Measurements from ENCODE around the gene PRKAG2.
"Not testable (repeated sequence)": the region's sequence is repeated elsewhere in the genome, so short reads cannot be mapped to it uniquely, and the experiment has no call there.

The PRKAG2 gene

DNA sequence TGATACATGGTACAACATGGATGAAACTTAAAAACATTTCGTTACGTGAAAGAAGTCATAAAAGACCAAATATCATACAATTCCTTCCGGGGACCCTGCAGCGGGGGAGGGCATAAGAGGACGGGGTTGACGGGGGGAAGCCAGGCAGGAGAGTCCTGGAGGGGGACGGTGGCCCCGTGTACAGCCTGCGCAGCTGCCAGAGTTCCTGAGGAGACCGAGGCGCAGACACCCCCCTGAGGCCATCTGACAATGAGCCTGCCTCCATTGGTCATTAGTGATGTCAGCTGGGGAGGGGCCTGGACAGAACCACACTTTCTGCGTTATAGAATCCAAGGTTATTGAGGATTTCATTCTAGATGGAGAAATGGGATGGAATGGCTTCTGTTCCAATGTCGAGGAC lies 47.2 kb downstream of the PRKAG2 start:
- Histone ChIP-seq H3K4me1 (ENCODE audit: control insufficient read depth in 5 of 5, insufficient read depth in 5 of 5, low read length in 5 of 5) (peaks cover 0 to 18% (median 9%) of the 10 kb centered on the region in 5 donors), H3K9me3 (ENCODE audit: control insufficient read depth in 5 of 5, low read length in 5 of 5) (no peaks in the 10 kb centered on the region), H3K36me3 (ENCODE audit: control insufficient read depth in 5 of 5, insufficient read depth in 5 of 5, low read length in 5 of 5) (peaks cover 0 to 13% (median 5%) of the 10 kb centered on the region in 5 donors), H3K27ac (ENCODE audit: low read depth, low read length) (no peak overlapping the region), H3K27me3 (ENCODE audit: control insufficient read depth in 5 of 5, insufficient read depth in 4 of 5, low read length in 5 of 5) (no peaks in the 10 kb centered on the region), H3K4me3 (ENCODE audit: low read depth in 1 of 5, low read length in 5 of 5) (no peak overlapping the region), H3K9ac (ENCODE audit: low read length in 5 of 5) (no peak overlapping the region)

DNA sequence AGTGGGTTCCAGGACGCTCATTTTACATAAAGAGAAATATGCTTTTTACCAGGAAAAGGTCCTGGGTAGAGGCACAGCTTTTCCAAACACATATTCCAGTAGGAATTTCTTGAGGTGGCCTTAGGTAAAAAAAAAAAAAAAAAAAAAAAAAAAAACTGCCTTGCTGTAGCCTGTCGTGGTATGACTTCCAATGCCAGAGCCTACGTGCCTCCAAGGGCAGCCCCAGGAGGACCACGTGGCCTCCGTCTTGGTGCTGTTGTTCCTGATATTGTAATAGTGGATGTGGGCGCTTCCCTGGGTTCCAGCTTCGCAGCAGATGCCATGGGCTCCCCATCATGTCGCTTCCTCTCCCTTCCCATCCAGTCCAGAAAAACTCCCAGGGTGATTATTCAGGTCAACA lies 49.3 kb downstream of the PRKAG2 start:
- peaks cover 9 to 34% (median 25%) of the 10 kb centered on the region in 5 donors for H3K4me1 ChIP-seq (ENCODE audit: control insufficient read depth in 5 of 5, insufficient read depth in 5 of 5, low read length in 5 of 5)
- no peaks in the 10 kb centered on the region for H3K9me3 ChIP-seq (ENCODE audit: control insufficient read depth in 5 of 5, low read length in 5 of 5)
- H3K27ac ChIP-seq (ENCODE audit: low read depth, low read length): no peak overlapping the region
- H3K36me3 ChIP-seq (ENCODE audit: control insufficient read depth in 5 of 5, insufficient read depth in 5 of 5, low read length in 5 of 5): peaks cover 0 to under 1% (median 0%) of the 10 kb centered on the region in 5 donors
- no peak overlapping the region for H3K9ac ChIP-seq (ENCODE audit: low read length in 5 of 5)
- no peaks in the 10 kb centered on the region for H3K27me3 ChIP-seq (ENCODE audit: control insufficient read depth in 5 of 5, insufficient read depth in 4 of 5, low read length in 5 of 5)
- H3K4me3 ChIP-seq (ENCODE audit: low read depth in 1 of 5, low read length in 5 of 5): no peak overlapping the region

DNA sequence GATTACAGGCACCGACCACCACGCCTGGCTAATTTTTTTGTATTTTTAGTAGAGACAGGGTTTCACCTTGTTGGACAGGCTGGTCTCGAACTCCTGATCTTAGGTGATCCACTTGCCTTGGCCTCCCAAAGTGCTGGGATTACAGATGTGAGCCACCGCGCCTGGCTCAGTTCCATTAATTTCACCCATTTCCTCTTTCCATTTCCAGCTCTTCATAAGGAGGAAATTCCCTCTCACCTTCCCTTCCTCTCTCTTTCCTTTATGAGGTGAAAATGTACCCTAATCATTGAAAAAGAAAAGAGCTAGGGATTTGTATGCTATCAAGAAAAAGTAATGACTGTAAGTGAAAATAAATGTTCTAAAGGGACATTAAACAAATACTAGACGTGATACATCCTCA lies 50.6 kb downstream of the PRKAG2 start:
- H3K9ac ChIP-seq (ENCODE audit: low read length in 5 of 5); H3K4me3 ChIP-seq (ENCODE audit: low read depth in 1 of 5, low read length in 5 of 5); H3K36me3 ChIP-seq (ENCODE audit: control insufficient read depth in 5 of 5, insufficient read depth in 5 of 5, low read length in 5 of 5); H3K27me3 ChIP-seq (ENCODE audit: control insufficient read depth in 5 of 5, insufficient read depth in 4 of 5, low read length in 5 of 5); H3K9me3 ChIP-seq (ENCODE audit: control insufficient read depth in 5 of 5, low read length in 5 of 5); H3K27ac ChIP-seq (ENCODE audit: low read depth, low read length): not testable (repeated sequence)
- peaks cover 9 to 39% (median 31%) of the 10 kb centered on the region in 5 donors for H3K4me1 ChIP-seq (ENCODE audit: control insufficient read depth in 5 of 5, insufficient read depth in 5 of 5, low read length in 5 of 5)

DNA sequence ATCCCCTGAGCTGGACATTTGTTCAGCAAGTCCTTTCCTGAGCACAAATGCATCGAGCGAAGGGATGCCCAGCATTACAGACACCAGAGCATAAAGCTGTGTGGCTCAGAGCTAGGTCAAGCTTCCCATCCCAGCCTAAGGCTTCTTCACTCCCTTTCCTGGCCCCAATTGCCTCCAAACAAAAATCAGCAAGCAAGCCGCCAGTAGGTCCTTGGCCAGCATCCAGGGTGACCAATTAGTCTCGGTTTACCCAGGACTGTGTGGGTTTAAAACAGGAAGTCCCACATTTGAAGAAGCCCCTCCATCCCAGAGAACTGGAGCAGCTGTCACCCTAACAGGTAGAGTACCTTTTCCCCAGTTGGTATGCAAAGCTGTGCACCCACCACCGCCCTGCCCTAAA lies 51.2 kb downstream of the PRKAG2 start:
- Histone ChIP-seq H3K9me3 (ENCODE audit: control insufficient read depth in 5 of 5, low read length in 5 of 5) (no peaks in the 10 kb centered on the region), H3K4me3 (ENCODE audit: low read depth in 1 of 5, low read length in 5 of 5) (no peak overlapping the region), H3K36me3 (ENCODE audit: control insufficient read depth in 5 of 5, insufficient read depth in 5 of 5, low read length in 5 of 5) (no peaks in the 10 kb centered on the region), H3K9ac (ENCODE audit: low read length in 5 of 5) (no peak overlapping the region), H3K27me3 (ENCODE audit: control insufficient read depth in 5 of 5, insufficient read depth in 4 of 5, low read length in 5 of 5) (no peaks in the 10 kb centered on the region), H3K4me1 (ENCODE audit: control insufficient read depth in 5 of 5, insufficient read depth in 5 of 5, low read length in 5 of 5) (peaks cover 9 to 39% (median 31%) of the 10 kb centered on the region in 5 donors), H3K27ac (ENCODE audit: low read depth, low read length) (no peak overlapping the region)

DNA sequence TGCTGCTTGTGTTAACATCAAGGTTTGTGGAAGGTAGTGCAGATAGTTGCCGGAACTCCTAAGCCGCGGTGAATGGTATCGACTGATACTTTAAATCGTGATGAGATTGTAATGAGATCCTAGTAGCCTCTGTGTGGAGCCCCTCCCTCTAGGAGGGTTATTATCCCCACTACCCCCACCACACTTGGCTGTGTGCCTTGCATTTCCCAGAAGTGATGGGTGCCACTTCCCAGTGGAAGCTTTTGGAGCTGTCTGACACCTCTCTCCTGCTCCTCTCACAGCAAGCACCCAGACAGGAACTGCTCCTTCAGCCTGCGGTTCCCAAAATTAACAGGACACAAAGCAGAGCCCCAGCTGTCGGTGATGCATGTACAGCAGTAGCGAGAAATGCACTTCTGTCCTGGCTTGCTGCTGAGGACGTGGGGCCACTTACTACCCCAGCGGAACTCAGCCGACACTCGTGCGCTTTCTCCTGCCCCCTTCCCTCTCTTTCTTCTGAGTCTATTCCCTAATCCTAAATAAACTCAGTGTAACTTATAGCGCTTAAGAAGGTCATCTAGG lies 52.5 kb downstream of the PRKAG2 start:
- peak overlapping the region in 1 of 5 donors; percentile 43 for H3K9ac ChIP-seq (ENCODE audit: low read length in 5 of 5)
- H3K9me3 ChIP-seq (ENCODE audit: control insufficient read depth in 5 of 5, low read length in 5 of 5): no peaks in the 10 kb centered on the region
- no peaks in the 10 kb centered on the region for H3K27me3 ChIP-seq (ENCODE audit: control insufficient read depth in 5 of 5, insufficient read depth in 4 of 5, low read length in 5 of 5)
- no peak overlapping the region for H3K27ac ChIP-seq (ENCODE audit: low read depth, low read length)
- H3K4me3 ChIP-seq (ENCODE audit: low read depth in 1 of 5, low read length in 5 of 5): peak overlapping the region in 2 of 5 donors; percentile 14 to 37
- H3K4me1 ChIP-seq (ENCODE audit: control insufficient read depth in 5 of 5, insufficient read depth in 5 of 5, low read length in 5 of 5): peaks cover 9 to 39% (median 31%) of the 10 kb centered on the region in 5 donors
- H3K36me3 ChIP-seq (ENCODE audit: control insufficient read depth in 5 of 5, insufficient read depth in 5 of 5, low read length in 5 of 5): peaks cover 0 to 3% (median 0%) of the 10 kb centered on the region in 5 donors

DNA sequence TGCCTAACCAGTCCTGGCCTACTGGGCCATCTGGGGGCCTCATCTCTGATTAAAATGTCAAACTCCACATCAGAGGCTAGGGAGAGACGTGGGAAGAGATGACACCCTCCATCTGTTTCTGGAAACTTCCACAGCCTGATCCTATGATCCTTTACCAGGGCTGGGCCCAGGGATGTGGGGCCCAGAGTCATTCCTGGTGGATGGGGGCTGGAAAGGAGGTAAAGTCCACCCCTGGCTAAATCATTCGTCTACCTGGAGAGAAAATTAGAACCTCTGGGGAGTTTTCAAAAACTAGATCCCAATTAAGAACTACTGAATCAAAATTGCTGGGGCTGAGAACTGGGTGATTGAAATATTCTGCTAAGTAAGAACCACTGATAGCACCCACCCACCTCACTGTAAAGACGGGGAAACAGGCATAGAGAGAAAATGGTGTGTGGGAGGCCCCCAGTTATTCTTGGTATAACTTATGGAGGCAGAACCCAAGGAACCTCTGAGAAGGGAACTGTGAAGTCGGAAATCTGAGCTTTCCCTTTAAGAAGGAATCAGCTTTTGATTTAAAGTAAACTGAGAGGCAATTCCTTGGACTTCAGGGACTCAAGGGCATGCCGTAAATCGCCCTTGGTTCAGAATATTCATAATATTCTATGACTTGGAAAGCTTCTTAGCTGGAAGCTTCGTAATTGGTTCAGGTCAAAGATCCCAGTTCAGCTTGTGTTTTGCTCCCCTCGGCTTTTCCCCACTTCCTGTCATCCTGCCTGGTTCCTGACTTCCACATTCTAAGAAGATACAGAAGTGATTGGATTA lies 53.1 kb downstream of the PRKAG2 start:
- H3K27me3 ChIP-seq (ENCODE audit: control insufficient read depth in 5 of 5, insufficient read depth in 4 of 5, low read length in 5 of 5): no peaks in the 10 kb centered on the region
- H3K9me3 ChIP-seq (ENCODE audit: control insufficient read depth in 5 of 5, low read length in 5 of 5): no peaks in the 10 kb centered on the region
- peaks cover 0 to 3% (median 0%) of the 10 kb centered on the region in 5 donors for H3K36me3 ChIP-seq (ENCODE audit: control insufficient read depth in 5 of 5, insufficient read depth in 5 of 5, low read length in 5 of 5)
- peaks cover 9 to 39% (median 31%) of the 10 kb centered on the region in 5 donors for H3K4me1 ChIP-seq (ENCODE audit: control insufficient read depth in 5 of 5, insufficient read depth in 5 of 5, low read length in 5 of 5)
- H3K4me3 ChIP-seq (ENCODE audit: low read depth in 1 of 5, low read length in 5 of 5): peak overlapping the region in 2 of 5 donors; percentile 14 to 37
- H3K9ac ChIP-seq (ENCODE audit: low read length in 5 of 5): peak overlapping the region in 3 of 5 donors; percentile 10 to 43 (median 26)
- H3K27ac ChIP-seq (ENCODE audit: low read depth, low read length): peak overlapping the region; percentile 16

DNA sequence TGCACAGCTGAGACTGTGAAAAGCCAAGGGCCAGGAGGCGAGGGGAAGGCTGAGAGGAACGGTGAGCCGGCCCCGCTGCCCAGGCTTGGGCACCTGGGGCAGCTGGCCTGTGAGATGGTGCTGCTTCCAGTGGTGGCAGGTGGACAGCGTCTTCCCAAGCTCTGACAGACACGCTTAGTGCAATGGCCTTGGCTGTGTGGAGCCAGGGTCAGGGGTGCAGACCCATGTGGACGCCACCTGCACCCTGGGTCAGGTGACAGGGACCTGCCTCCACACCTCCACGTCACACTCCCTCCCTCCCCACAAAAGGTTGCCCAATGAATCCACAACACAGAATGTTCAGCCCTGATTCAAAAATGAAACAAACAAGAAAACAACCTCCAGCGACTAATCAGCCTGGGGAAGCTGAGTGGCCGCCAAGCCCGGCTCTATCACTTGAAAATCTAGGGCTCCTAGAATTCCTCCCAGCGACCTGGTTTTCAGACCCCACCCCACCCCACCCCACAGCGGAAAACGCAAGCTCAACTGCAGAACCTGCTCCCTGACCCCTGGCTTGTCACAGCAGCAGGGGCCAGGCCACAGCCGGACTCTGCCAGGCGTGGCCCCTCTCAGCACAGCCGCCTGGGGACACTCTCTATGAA lies 54.3 kb downstream of the PRKAG2 start:
- Histone ChIP-seq H3K4me1 (ENCODE audit: control insufficient read depth in 5 of 5, insufficient read depth in 5 of 5, low read length in 5 of 5) (peaks cover 9 to 39% (median 31%) of the 10 kb centered on the region in 5 donors), H3K9me3 (ENCODE audit: control insufficient read depth in 5 of 5, low read length in 5 of 5) (no peaks in the 10 kb centered on the region), H3K27ac (ENCODE audit: low read depth, low read length) (no peak overlapping the region), H3K4me3 (ENCODE audit: low read depth in 1 of 5, low read length in 5 of 5) (peak overlapping the region in 2 of 5 donors; percentile 11 to 39), H3K36me3 (ENCODE audit: control insufficient read depth in 5 of 5, insufficient read depth in 5 of 5, low read length in 5 of 5) (peaks cover 0 to 3% (median 0%) of the 10 kb centered on the region in 5 donors), H3K27me3 (ENCODE audit: control insufficient read depth in 5 of 5, insufficient read depth in 4 of 5, low read length in 5 of 5) (no peaks in the 10 kb centered on the region), H3K9ac (ENCODE audit: low read length in 5 of 5) (no peak overlapping the region)

DNA sequence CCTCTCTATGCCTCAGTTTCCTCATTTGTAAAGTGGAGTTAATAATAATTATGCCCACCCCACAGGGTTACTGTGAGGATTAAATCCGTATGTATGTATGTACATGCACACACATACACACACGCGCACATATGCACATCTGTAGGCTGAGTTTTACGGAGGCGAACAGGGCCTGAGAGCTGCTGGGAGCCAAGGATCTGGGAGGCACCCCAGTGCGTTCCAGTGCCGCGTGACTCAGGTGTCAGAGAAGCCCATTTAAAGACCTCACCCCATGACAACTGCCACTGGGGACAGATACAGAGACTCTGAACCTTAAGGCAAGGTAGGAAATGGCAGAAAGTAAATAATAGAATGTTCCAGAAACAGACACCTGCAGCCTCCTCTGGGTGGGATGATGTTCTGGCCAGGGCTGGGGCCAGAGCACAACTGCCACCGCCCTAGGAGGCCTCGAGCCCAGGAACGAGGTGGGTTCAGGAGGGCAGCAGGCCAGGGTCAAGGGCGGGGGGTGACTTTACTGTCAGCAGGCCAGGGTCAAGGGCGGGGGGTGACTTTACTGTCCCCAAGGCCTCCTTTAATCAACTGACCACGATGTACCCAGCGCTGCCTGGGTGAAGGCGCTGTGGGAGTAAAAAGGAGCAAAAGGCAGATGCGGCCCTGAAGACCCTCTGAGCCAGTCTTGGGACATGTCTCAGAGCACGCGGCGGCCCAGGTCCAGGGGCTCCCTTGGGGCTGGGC lies 54.9 kb downstream of the PRKAG2 start:
- H3K27me3 ChIP-seq (ENCODE audit: control insufficient read depth in 5 of 5, insufficient read depth in 4 of 5, low read length in 5 of 5): no peaks in the 10 kb centered on the region
- no peak overlapping the region for H3K27ac ChIP-seq (ENCODE audit: low read depth, low read length)
- peaks cover 9 to 39% (median 31%) of the 10 kb centered on the region in 5 donors for H3K4me1 ChIP-seq (ENCODE audit: control insufficient read depth in 5 of 5, insufficient read depth in 5 of 5, low read length in 5 of 5)

DNA sequence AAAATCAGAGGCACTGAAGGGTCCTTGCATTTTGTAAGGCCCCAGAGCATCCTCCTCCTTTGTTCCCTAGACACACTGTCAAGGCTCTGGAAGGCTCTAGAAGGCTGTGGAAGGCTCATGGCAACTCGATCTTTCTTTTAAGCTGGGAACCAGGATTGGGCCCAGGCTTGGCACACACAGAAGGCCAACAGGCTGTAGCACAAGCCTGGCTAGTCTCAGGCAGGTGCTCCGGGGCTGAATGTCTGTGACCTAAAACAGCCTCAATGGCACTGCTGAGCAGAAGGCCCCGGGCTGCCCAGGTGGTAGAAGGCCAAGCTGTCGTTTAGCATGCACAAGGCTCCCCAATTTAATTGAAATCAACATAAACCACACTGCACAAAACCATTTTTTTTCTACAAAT lies 55.7 kb downstream of the PRKAG2 start:
- peaks cover 0 to 3% (median 0%) of the 10 kb centered on the region in 5 donors for H3K36me3 ChIP-seq (ENCODE audit: control insufficient read depth in 5 of 5, insufficient read depth in 5 of 5, low read length in 5 of 5)
- H3K4me3 ChIP-seq (ENCODE audit: low read depth in 1 of 5, low read length in 5 of 5): no peak overlapping the region
- no peak overlapping the region for H3K27ac ChIP-seq (ENCODE audit: low read depth, low read length)
- H3K27me3 ChIP-seq (ENCODE audit: control insufficient read depth in 5 of 5, insufficient read depth in 4 of 5, low read length in 5 of 5): no peaks in the 10 kb centered on the region
- no peaks in the 10 kb centered on the region for H3K9me3 ChIP-seq (ENCODE audit: control insufficient read depth in 5 of 5, low read length in 5 of 5)
- no peak overlapping the region for H3K9ac ChIP-seq (ENCODE audit: low read length in 5 of 5)
- H3K4me1 ChIP-seq (ENCODE audit: control insufficient read depth in 5 of 5, insufficient read depth in 5 of 5, low read length in 5 of 5): peaks cover 9 to 35% (median 31%) of the 10 kb centered on the region in 5 donors

More for the DNA sequence above, 54.9 kb downstream of the PRKAG2 start:
- peaks cover 0 to 3% (median 0%) of the 10 kb centered on the region in 5 donors for H3K36me3 ChIP-seq (ENCODE audit: control insufficient read depth in 5 of 5, insufficient read depth in 5 of 5, low read length in 5 of 5)
- H3K9ac ChIP-seq (ENCODE audit: low read length in 5 of 5): peak overlapping the region in 1 of 5 donors; percentile 38
- no peaks in the 10 kb centered on the region for H3K9me3 ChIP-seq (ENCODE audit: control insufficient read depth in 5 of 5, low read length in 5 of 5)
- H3K4me3 ChIP-seq (ENCODE audit: low read depth in 1 of 5, low read length in 5 of 5): no peak overlapping the region
